GM10266 (cell line): ENCODE data around the gene KRT17.

ENCODE experiments used
- DNase-seq: peaks from one replicate; pipeline ENCODE4 v3.0.0; 2012; ENCODE audit errors: extremely low spot score
- TF ChIP-seq, protein P1 (sequence below): IDR thresholded peaks from 2 replicates; pipeline ENCODE4 v1.5.1; 2012; ENCODE audit warnings: mild to moderate bottlenecking, low read depth; ENCODE audit not compliant: control insufficient read depth, insufficient read depth; ENCODE audit errors: missing control alignments

KRT17 gene

DNA sequence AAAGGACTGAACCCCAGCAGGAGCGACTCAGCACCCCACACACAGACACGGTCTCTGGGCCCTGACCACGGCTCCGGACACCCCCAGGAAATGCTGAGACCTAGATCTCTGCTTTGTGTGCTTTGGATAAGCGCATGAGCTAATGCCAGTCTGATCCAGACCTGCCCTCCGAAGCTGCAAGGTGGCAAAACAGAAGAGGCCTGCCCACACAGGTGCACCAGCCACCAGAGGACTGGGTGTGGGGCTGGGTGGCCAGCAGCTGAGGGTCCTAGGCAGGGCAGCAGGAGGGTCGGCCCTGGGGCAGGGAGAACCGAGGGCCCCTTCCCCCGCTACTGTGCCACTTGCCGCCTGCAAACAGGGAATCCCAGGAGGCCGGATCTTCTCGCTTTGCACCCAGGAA is 33.6 kb upstream of the KRT17 start:
- TF ChIP-seq, protein P1, sequence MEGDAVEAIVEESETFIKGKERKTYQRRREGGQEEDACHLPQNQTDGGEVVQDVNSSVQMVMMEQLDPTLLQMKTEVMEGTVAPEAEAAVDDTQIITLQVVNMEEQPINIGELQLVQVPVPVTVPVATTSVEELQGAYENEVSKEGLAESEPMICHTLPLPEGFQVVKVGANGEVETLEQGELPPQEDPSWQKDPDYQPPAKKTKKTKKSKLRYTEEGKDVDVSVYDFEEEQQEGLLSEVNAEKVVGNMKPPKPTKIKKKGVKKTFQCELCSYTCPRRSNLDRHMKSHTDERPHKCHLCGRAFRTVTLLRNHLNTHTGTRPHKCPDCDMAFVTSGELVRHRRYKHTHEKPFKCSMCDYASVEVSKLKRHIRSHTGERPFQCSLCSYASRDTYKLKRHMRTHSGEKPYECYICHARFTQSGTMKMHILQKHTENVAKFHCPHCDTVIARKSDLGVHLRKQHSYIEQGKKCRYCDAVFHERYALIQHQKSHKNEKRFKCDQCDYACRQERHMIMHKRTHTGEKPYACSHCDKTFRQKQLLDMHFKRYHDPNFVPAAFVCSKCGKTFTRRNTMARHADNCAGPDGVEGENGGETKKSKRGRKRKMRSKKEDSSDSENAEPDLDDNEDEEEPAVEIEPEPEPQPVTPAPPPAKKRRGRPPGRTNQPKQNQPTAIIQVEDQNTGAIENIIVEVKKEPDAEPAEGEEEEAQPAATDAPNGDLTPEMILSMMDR = no peak
- no peak for DNase-seq

DNA sequence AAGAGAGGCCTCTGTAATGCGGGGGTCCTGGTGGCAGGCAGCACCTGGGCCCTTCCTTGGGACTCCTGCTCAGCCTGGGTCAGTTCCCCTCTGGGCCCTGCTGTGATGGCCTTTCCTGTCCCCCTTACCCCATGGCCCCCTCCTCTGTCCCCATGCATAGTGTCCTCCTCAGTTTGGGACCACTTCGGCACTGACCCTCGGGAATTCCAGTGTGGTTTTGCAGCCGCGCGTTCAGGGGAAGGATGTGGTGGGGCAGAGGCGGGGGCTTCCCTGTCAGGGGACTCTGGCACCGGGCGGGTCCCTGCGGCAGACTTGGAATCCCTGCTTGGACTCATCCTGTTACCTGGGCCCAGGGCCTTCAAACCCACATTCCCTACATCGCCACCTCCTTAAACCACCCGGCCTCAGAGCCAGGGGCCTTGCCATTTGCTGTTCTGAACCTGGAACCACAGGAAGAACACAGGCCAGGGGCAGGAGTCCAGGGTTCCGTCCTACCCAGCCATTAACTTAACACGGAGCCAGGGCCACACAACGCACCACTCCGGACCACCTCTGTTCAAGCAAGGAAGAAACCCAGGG is 32.9 kb upstream of the KRT17 start:
- DNase-seq = no peak
- TF ChIP-seq, protein P1 = no peak

DNA sequence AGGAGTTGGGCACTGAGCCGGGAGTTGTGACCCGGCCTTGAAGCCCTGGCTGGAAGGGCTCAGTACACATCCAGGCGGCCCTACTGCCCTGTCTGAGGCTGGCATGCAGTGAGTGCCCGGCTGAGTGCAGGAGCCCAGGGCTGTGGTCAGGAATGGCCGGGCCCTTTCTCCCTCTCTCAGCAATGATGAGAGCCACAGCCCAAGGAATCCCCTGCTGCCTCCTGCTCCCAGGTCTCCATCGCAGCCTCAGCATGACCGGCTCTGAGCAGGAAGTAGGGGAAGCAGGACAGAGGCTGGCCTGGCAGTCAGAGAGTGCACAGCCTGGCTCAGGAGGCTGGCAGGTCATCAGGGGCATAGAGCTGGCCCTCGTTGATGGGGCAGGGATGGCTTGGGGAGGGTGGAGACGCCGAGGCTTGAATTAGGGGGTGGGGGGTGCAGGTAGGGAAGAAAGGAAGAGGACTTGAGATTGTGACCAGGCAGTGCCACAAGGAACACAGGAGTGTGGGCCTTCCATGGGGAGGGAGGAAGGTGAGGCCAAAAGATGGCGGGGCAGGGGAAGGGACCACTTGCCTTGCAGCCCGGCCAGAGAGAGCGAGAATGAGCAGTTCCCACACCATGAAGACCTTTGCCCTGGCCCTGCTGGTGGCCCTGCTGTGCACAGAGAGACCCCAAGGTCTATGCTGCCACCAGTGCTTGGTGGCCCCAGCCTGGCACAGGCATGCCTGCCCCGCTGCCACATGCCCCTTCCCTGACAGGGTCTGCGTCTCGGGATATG is 32.1 kb upstream of the KRT17 start:
- no peak for DNase-seq
- TF ChIP-seq, protein P1 = no peak

DNA sequence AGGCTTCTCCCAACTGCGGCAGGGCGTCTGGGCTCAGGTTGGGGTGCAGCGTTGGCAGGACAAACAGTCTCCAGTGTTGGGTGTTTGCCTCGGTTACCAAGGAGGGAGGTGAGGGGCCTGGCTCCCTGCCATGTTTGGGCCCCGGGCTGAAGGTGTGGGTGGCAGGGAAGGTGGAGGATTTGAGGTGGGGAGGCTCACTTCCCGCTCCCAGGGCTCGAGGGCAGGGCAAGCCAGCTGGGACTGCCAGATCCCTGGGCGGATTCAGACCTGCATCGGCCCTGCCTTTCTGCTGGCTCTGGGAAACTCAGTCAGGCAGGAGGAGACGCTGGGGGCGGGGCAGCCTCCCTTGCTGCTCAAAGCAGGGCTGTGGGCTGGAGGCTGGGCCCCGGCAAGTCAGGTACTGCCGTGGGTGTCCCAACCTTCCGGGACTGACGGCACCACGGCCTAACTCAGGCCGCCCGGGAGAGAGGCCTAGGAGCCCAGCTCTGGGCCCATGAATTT is 31.3 kb upstream of the KRT17 start:
- TF ChIP-seq, protein P1 = no peak
- no peak for DNase-seq

DNA sequence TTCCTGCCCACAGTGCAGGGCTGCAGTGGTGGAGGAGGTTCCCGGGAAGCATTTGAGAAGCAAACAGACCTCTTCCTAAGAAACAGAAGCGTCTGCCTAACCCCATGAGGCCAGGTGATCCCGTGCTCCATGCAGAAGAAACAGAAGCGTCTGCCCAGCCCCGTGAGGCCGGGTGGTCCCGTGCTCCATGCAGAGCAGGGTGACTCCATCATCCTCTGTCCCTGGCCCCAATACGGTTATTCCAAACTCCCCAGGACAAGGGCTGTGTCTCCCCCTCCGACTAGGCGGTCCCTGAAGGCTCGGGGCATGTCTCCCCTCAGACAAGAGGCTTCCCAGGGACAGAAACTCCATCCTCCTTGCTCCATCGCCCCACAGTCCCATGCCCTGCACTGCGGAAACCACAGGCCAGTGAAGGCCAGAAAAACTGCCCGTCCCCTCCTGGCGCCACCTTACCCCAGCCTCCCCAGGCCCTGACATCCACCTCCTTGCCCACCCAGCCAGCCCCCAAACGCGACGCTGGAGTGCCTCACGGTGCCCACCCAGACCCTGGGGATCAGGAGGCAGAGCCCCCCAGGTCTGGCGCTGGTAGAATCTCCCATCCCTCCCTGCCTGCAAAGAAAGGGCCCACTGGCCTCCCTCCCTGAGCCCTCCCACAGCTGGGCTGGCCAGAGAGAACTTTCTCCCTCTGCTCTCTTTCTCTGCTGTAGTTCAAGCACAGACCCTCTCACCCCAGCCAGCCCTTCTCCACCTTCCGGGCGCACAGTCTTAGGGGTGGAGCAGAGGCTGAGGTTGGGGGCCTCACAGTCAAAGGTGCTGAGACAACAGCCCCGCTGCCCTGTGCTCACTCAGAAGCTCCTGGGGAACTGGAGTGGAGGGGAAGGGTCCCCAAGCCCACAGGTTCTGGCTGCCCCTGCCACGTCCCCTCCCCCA is 30.6 kb upstream of the KRT17 start:
- no peak for DNase-seq
- TF ChIP-seq, protein P1 = no peak

DNA sequence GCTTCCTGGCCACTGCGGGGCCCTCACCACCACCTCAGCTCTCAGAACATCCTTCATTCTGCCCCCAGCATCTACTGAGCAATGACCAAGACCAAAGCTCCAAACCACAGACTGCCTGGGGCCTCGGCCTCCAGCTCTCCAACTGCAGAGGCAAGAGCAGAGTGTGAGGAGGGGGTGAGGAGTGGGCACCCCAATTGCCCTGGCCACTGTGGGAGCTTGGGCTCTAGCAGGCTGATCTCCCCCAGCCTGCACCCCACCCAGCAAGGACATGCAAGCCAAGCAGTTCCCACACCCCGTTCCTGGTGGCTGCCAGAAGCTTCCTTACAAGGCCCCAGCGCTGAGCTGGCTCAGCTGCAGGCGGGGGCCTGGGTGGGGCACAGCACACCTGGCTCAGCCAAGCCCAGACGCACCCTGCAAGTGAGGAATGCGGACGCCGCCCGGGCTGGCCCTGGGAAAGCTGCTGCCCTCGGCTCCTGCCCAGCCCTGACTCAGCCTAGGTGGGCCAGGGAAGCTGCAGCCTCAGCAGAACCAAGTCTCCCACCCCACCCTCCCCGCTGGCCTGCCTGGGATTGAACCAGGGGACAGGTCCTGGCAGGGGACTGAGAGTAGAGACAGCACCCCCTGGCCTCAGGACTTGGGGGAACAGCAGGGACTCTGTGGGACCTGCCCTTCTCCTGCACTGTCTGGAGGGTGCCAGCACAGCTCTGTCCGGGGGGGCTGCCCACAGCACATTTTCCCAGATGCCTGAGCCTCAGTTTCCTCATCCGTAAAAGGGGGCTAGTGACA is 29.7 kb upstream of the KRT17 start:
- DNase-seq = no peak
- TF ChIP-seq, protein P1 = no peak
